ENCODE data around the gene LOXL3.

LOXL3 gene

GRCh38 chr2:74500578-74500946 lies 53.2 kb downstream of the LOXL3 start:
- no peak overlapping the region for H3K4me3 ChIP-seq (ENCODE audit: severe bottlenecking)
- ATAC-seq (ENCODE audit: low read depth) (no peak), DNase-seq (ENCODE audit: low spot score) (no peak)
- peaks cover 8% of the 10 kb centered on the region for H3K36me3 ChIP-seq (ENCODE audit: low read depth)
- peaks cover 8% of the 10 kb centered on the region for H3K4me1 ChIP-seq (ENCODE audit: insufficient read depth, poor library complexity, severe bottlenecking)
- H3K27ac ChIP-seq (ENCODE audit: poor library complexity, severe bottlenecking): no peak overlapping the region
- H3K9me3 ChIP-seq (ENCODE audit: severe bottlenecking): no peaks in the 10 kb centered on the region
- TF ChIP-seq, protein P1, sequence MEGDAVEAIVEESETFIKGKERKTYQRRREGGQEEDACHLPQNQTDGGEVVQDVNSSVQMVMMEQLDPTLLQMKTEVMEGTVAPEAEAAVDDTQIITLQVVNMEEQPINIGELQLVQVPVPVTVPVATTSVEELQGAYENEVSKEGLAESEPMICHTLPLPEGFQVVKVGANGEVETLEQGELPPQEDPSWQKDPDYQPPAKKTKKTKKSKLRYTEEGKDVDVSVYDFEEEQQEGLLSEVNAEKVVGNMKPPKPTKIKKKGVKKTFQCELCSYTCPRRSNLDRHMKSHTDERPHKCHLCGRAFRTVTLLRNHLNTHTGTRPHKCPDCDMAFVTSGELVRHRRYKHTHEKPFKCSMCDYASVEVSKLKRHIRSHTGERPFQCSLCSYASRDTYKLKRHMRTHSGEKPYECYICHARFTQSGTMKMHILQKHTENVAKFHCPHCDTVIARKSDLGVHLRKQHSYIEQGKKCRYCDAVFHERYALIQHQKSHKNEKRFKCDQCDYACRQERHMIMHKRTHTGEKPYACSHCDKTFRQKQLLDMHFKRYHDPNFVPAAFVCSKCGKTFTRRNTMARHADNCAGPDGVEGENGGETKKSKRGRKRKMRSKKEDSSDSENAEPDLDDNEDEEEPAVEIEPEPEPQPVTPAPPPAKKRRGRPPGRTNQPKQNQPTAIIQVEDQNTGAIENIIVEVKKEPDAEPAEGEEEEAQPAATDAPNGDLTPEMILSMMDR (IDR thresholded peaks at IDR 0.05; ENCODE audit: poor library complexity, severe bottlenecking): no peak
- peaks cover 14% of the 10 kb centered on the region for H3K27me3 ChIP-seq (ENCODE audit: insufficient read depth, poor library complexity, severe bottlenecking)

DNA sequence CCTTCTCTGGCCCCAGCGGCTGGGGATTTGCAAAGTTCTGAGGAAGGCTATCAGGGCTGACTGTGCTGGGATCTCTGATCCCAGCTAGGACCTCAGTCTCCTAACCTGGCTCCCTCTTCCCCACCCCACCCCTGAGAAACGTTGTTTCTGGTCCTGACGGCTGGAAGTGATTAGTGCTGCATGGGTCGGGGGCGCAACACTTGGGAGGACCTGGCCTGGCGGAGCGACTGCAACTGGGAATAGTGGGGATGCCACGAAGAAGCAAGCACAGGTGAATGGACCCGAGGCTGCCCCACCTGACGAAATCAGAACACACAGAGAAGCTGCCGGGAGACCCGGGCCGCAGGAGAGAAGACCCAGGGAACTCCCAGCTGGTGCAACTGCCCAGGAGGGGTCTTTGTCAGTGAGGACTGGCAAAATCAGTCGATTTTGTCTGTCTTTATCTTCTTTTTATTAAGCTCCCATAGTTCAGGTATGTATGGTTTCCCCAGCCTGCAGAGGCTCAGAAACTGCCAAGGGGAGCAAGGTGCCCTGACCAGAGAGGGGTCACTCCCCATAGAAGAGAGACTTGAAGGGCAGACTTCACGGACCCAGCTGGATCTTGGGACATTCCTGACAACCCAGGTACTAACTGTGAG lies 53.7 kb downstream of the LOXL3 start:
- TF ChIP-seq, protein P1 (IDR thresholded peaks at IDR 0.05; ENCODE audit: poor library complexity, severe bottlenecking): no peak
- peaks cover 3% of the 10 kb centered on the region; the same call in 1 of the 2 replicates for H3K36me3 ChIP-seq (ENCODE audit: low read depth)
- DNase-seq (ENCODE audit: low spot score) (no peak), ATAC-seq (ENCODE audit: low read depth) (no peak)
- peaks cover 14% of the 10 kb centered on the region for H3K27me3 ChIP-seq (ENCODE audit: insufficient read depth, poor library complexity, severe bottlenecking)
- no peak overlapping the region for H3K4me3 ChIP-seq (ENCODE audit: severe bottlenecking)
- H3K4me1 ChIP-seq (ENCODE audit: insufficient read depth, poor library complexity, severe bottlenecking): peaks cover 8% of the 10 kb centered on the region
- H3K27ac ChIP-seq (ENCODE audit: poor library complexity, severe bottlenecking): no peak overlapping the region
- H3K9me3 ChIP-seq (ENCODE audit: severe bottlenecking): no peaks in the 10 kb centered on the region

DNA sequence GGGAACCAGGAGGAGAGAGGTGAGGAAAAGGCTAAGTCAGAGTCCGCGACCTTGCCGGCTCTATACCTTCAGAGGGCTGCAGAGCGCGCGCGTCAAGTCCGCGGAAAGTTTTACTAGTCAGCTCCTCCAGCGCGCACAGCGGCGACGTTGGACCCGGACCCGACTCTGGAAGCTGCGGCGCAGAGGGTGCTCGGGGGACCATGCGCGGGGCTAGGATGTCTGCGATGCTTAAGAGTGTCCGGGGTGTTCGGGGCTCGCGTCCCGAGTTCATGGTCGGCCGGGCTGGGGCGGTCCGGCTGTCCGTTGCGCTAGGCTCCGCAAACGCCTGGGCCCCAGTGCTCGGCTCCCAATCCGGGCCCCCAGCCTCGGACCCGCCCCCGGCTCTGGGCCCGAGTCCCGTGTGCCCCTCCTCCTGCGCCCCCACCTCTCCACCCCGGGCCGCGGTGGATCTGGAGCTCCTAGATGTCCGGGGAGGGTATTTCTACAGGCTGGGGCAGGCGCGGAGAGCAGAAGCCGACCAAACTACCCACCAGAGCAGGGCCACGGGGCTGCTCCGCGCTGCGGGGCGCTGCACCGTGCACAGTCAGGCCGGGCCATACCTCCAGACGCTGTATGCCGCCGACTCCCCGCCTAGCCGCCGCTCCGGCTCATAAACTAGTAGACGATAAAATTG lies 54.3 kb downstream of the LOXL3 start, which contains the start of gene LBX2:
LBX2 (minus strand) TSS at position 337 of the 673 bp plus-strand sequence; CDS start at position 271, 66 bp downstream.
- H3K4me1 ChIP-seq (ENCODE audit: insufficient read depth, poor library complexity, severe bottlenecking): peaks cover 8% of the 10 kb centered on the region
- no peaks in the 10 kb centered on the region for H3K9me3 ChIP-seq (ENCODE audit: severe bottlenecking)
- peaks cover 14% of the 10 kb centered on the region for H3K27me3 ChIP-seq (ENCODE audit: insufficient read depth, poor library complexity, severe bottlenecking)
- DNase-seq (ENCODE audit: low spot score): no peak
- H3K36me3 ChIP-seq (ENCODE audit: low read depth): no peaks in the 10 kb centered on the region
- H3K27ac ChIP-seq (ENCODE audit: poor library complexity, severe bottlenecking): no peak within 1 kb of the TSS
- TF ChIP-seq, protein P1 (IDR thresholded peaks at IDR 0.05; ENCODE audit: poor library complexity, severe bottlenecking): no peak
- peak; percentile 14 for ATAC-seq (ENCODE audit: low read depth)
- H3K4me3 ChIP-seq (ENCODE audit: severe bottlenecking): peak within 1 kb of the TSS; percentile 2

DNA sequence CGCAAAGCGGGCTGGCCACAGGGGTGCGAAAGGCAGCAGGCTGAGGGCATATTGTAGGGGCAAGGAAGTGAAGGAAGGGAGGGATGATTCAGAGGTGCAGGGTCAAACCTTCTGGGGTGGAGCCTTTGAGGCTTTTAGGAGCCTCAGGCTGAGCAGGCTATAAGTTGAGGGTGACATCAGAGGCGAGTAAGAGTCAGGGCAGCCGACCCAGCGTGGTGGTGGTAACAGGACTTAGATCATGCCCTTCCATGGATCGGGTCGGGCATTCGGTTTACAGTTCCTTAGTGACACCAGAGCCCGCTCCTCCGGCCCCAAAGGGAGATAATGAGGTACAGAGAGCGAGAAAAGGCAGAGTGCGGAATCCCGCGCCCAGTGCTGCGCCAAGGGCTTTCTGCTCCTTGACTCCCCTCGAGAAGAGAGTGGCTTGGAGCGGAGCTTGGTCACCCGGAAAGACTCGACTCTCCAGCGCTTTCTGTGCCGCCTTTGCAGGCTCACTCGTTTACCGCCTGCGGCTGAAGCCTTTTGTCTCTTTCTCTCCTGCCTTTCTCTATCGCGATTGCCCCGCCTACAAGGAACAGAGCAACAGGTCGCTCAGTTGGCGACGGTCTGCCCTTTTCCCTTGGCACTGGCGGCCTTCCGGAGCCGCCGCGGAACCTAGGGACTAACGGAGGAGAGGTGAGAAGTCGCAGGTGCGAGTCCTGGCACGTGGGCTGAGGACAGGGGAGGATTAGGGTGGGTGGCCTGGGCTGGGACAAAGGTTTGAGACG lies 55.1 kb downstream of the LOXL3 start:
- peaks cover 14% of the 10 kb centered on the region for H3K27me3 ChIP-seq (ENCODE audit: insufficient read depth, poor library complexity, severe bottlenecking)
- H3K4me1 ChIP-seq (ENCODE audit: insufficient read depth, poor library complexity, severe bottlenecking): peaks cover 8% of the 10 kb centered on the region
- H3K9me3 ChIP-seq (ENCODE audit: severe bottlenecking): no peaks in the 10 kb centered on the region
- peak overlapping the region; percentile 2 for H3K4me3 ChIP-seq (ENCODE audit: severe bottlenecking)
- H3K36me3 ChIP-seq (ENCODE audit: low read depth): no peaks in the 10 kb centered on the region
- H3K27ac ChIP-seq (ENCODE audit: poor library complexity, severe bottlenecking): no peak overlapping the region
- peak; percentile 54 for ATAC-seq (ENCODE audit: low read depth)
- no peak for DNase-seq (ENCODE audit: low spot score)
- TF ChIP-seq, protein P1 (IDR thresholded peaks at IDR 0.05; ENCODE audit: poor library complexity, severe bottlenecking): no peak
